ENCODE results near the gene POU3F1. TPM values are rescaled to one million over a fixed set of nuclear protein-coding genes. Genes with fewer than 3 reads are reported as not detected.

POU3F1 gene
- total RNA-seq, 1 donor from 2014 or later, result 10.7 TPM

DNA sequence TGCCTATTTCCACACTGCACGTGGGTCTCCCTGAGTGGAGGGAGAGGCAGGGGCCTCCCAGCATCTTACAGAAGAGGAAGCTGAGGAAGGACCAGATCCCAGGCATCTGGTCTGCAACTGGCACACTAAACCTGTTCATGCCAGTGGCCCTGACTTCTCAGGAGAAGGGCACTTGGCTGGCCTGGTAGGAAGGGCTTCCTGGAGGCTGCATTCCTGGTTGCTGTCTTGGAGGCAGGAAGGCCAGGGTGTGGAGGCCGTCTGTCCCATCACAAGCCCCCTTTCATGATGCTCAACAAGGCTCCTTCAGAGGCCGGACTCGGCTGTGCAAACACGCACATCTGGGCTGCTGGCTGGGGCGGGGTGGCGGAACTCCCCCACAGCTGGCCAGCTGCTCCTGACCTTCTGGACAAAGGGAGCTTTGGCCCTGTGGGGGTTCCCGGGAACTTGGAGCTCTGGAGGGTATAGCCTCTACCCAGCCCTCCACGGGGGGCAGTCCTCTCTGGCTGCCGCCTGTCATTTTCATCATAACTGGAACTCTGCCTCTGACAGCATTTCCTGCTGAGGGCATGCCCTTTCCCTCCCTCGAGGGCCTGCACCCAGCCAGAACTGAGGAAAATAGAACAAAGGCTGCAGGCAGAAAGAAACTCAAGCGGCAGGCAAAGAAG, 39.2 kb upstream of the POU3F1 start:
- Mint-ChIP-seq H3K36me3 (ENCODE audit: low read depth) (no peaks in the 10 kb centered on the region), H3K4me1 (peaks cover 47% of the 10 kb centered on the region), H3K9me3 (no peaks in the 10 kb centered on the region), H3K4me3 (peak overlapping the region; percentile 47), H3K27me3 (ENCODE audit: low read depth) (no peaks in the 10 kb centered on the region), H3K27ac (ENCODE audit: unreplicated experiment) (peak overlapping the region; percentile 76)
- DNase-seq (ENCODE audit: low read depth, low spot score), result peak; percentile 50
- TF ChIP-seq, protein P1, sequence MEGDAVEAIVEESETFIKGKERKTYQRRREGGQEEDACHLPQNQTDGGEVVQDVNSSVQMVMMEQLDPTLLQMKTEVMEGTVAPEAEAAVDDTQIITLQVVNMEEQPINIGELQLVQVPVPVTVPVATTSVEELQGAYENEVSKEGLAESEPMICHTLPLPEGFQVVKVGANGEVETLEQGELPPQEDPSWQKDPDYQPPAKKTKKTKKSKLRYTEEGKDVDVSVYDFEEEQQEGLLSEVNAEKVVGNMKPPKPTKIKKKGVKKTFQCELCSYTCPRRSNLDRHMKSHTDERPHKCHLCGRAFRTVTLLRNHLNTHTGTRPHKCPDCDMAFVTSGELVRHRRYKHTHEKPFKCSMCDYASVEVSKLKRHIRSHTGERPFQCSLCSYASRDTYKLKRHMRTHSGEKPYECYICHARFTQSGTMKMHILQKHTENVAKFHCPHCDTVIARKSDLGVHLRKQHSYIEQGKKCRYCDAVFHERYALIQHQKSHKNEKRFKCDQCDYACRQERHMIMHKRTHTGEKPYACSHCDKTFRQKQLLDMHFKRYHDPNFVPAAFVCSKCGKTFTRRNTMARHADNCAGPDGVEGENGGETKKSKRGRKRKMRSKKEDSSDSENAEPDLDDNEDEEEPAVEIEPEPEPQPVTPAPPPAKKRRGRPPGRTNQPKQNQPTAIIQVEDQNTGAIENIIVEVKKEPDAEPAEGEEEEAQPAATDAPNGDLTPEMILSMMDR (conservative IDR thresholded peaks at IDR 0.05), result no peak

DNA sequence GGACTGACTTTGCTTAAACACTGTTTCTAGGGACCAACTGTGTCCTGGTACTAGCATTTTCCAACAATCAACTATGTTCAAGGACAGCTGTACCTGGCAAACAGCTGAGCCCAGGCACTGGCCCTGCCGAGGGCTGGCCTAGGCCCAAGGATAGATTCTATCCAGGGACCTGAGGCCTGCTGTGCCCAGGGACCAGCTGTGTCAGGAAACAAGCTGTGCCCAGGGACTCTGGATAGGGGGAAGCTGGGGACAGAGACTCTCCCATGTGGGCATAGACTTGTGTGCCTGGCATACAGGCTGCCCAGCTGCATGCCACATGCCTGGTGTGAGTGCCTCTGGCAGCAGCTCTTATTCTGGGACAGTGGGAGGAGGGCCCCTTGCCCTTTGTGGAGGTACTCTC, 38.1 kb upstream of the POU3F1 start:
- Mint-ChIP-seq H3K27me3 (ENCODE audit: low read depth) (no peaks in the 10 kb centered on the region), H3K27ac (ENCODE audit: unreplicated experiment) (no peak overlapping the region), H3K4me3 (no peak overlapping the region), H3K9me3 (no peaks in the 10 kb centered on the region), H3K4me1 (peaks cover 38% of the 10 kb centered on the region), H3K36me3 (ENCODE audit: low read depth) (no peaks in the 10 kb centered on the region)
- DNase-seq (ENCODE audit: low read depth, low spot score), result no peak
- TF ChIP-seq, protein P1 (conservative IDR thresholded peaks at IDR 0.05), result no peak

DNA sequence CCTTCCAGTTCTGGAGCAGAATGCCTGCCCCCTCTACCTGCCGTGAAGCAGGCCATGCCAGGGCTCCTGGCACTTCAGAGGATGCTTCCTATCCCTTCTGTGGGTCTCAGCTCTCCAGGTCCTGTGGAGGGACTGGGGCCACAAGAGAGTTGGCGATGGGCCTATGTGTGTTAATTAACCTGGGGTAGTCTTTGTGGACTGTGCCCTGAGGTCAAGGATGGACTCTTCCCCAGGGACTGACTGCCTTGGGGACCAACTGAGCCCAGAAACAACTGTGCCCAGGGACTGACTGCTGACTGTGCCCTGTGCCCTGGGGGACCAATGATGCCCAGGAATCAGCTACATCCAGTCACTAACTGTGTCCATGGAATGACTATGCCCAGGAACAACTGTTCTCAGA, 37.5 kb upstream of the POU3F1 start:
- Mint-ChIP-seq H3K27me3 (ENCODE audit: low read depth) (no peaks in the 10 kb centered on the region), H3K4me3 (no peak overlapping the region), H3K4me1 (peaks cover 34% of the 10 kb centered on the region), H3K27ac (ENCODE audit: unreplicated experiment) (no peak overlapping the region), H3K36me3 (ENCODE audit: low read depth) (no peaks in the 10 kb centered on the region), H3K9me3 (no peaks in the 10 kb centered on the region)
- DNase-seq (ENCODE audit: low read depth, low spot score), result no peak
- TF ChIP-seq, protein P1 (conservative IDR thresholded peaks at IDR 0.05), result no peak

DNA sequence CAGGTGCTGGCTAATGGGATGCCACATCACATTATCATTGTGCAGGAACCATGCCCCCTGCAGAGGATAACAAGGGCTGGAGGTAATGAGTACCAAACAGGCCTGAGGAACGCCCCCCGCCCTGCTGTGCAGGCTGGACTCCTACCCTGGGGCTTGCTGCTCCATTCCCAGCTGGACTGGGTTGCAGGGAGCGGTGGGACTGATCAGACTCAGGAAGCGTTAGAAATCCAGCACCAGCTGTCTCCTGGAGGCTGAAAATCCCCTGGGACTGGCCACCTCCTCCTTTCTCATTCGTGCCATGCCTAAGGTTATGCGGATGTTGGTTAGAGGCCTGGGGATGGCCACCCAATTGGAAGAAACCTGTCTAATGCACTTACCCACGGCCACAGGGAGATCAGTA, 36.9 kb upstream of the POU3F1 start:
- Mint-ChIP-seq H3K27me3 (ENCODE audit: low read depth) (no peaks in the 10 kb centered on the region), H3K27ac (ENCODE audit: unreplicated experiment) (no peak overlapping the region), H3K9me3 (no peaks in the 10 kb centered on the region), H3K4me1 (peaks cover 34% of the 10 kb centered on the region), H3K4me3 (no peak overlapping the region), H3K36me3 (ENCODE audit: low read depth) (no peaks in the 10 kb centered on the region)
- DNase-seq (ENCODE audit: low read depth, low spot score), result no peak
- TF ChIP-seq, protein P1 (conservative IDR thresholded peaks at IDR 0.05), result no peak

DNA sequence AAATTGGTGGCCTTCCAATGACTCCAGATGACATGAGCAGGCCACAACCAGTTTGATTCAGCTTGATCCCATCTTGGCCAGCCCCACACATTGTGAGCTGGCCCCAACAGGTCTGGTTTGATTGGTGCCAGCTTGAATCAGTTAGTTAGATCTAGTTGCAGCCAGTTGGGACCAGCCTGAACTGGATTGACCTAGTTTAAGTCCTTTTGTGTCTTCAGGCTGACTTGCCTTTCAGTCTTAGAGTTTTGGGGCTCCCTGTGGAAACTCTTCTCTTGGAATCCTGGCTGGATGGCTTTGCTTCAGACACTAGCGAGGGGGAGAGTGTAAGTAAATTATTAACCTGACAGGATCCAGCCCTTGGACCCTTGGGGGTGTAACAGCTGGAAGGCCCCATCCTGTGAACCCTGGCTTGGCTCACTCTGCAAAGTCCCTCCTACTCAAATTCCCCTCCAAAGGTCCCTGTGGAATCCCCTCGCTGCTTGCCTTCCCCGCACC, 36.2 kb upstream of the POU3F1 start:
- DNase-seq (ENCODE audit: low read depth, low spot score), result no peak
- peaks cover 27% of the 10 kb centered on the region for H3K4me1 Mint-ChIP-seq
- H3K4me3 Mint-ChIP-seq, result no peak overlapping the region

More for the DNA sequence above, 36.2 kb upstream of the POU3F1 start:
- TF ChIP-seq, protein P1 (conservative IDR thresholded peaks at IDR 0.05), result no peak
- Mint-ChIP-seq H3K27ac (ENCODE audit: unreplicated experiment) (peak overlapping the region; percentile 3), H3K36me3 (ENCODE audit: low read depth) (no peaks in the 10 kb centered on the region), H3K9me3 (no peaks in the 10 kb centered on the region), H3K27me3 (ENCODE audit: low read depth) (no peaks in the 10 kb centered on the region)

Data from neural crest cell (in vitro differentiated cells).